CD4-positive, alpha-beta T cell (primary cell): Measurements from ENCODE around the gene BUD13. TPM values are rescaled to one million over a fixed set of nuclear protein-coding genes. Genes with fewer than 3 reads are reported as not detected.

Experiments used
- ATAC-seq: fragments of 200-7000 bp; cut with Tn5 transposase; one replicate; pipeline ENCODE4 v1.10.0; 2022; ENCODE audit warnings: mild to moderate bottlenecking; ENCODE audit not compliant: poor library complexity
- CTCF ChIA-PET: fragments of 350-600 bp; sonication (Branson Sonifier 250); formaldehyde crosslinking; loops from one replicate; lab custom pipeline; 2021; ENCODE audit warnings: antibody characterized with exemption, inconsistent platforms; lab: Charles Lee
- POLR2A ChIA-PET: fragments of 350-600 bp; sonication (Branson Sonifier 250); formaldehyde crosslinking; loops from one replicate; lab custom pipeline; 2021; ENCODE audit warnings: antibody characterized with exemption, inconsistent platforms; lab: Charles Lee
- DNase-seq, 14 experiments: peaks; one replicate each; pipeline ENCODE4 v3.0.0-alpha.2; 2013 to 2020; ENCODE audit warnings: mixed read lengths in 2 of 14
- H3K27ac ChIP-seq, 2 donors: one replicate each; pipeline versions ENCODE4 v1.5.1 to v1.7.0; 2013; ENCODE audit warnings: low read length in 2 of 2, low read depth in 1 of 2, mild to moderate bottlenecking in 1 of 2
- H3K27me3 ChIP-seq, 2 experiments: 1 replicate in 1 of 2; 2 replicates in 1 of 2; pipeline versions ENCODE4 v1.6.1 to v1.7.0; 2013; ENCODE audit warnings: low read length in 2 of 2, control low read depth in 1 of 2, mild to moderate bottlenecking in 1 of 2, moderate library complexity in 1 of 2; ENCODE audit not compliant: insufficient read depth in 2 of 2, control insufficient read depth in 1 of 2
- H3K36me3 ChIP-seq: one replicate; pipeline ENCODE4 v1.6.1; 2013; ENCODE audit warnings: low read length, control low read depth; ENCODE audit not compliant: insufficient read depth
- H3K4me1 ChIP-seq: one replicate; pipeline ENCODE4 v1.6.1; 2013; ENCODE audit warnings: low read length, control low read depth; ENCODE audit not compliant: insufficient read depth
- H3K4me3 ChIP-seq: one replicate; pipeline ENCODE4 v1.5.1; 2013; ENCODE audit warnings: mild to moderate bottlenecking, low read length, moderate library complexity
- H3K9me3 ChIP-seq, 2 experiments: 1 replicate in 1 of 2; 2 replicates in 1 of 2; pipeline versions ENCODE4 v1.6.1 to v1.7.0; 2013; ENCODE audit warnings: low read length in 2 of 2, mild to moderate bottlenecking in 2 of 2, control low read depth in 1 of 2, moderate library complexity in 1 of 2; ENCODE audit not compliant: control insufficient read depth in 1 of 2, insufficient read depth in 1 of 2
- H3K27ac Mint-ChIP-seq: one replicate; pipeline ENCODE4 v1.8.0; 2020; ENCODE audit warnings: mixed read lengths
- H3K27me3 Mint-ChIP-seq: one replicate; pipeline ENCODE4 v1.8.0; 2021; ENCODE audit warnings: mixed read lengths
- H3K36me3 Mint-ChIP-seq: one replicate; pipeline ENCODE4 v1.8.0; 2021; ENCODE audit warnings: low read depth, mixed read lengths
- H3K4me1 Mint-ChIP-seq: one replicate; pipeline ENCODE4 v1.8.0; 2021; ENCODE audit warnings: low read depth, mixed read lengths
- H3K4me3 Mint-ChIP-seq: one replicate; pipeline ENCODE4 v1.8.0; 2020; ENCODE audit warnings: mild to moderate bottlenecking, mixed read lengths
- H3K9me3 Mint-ChIP-seq: one replicate; pipeline ENCODE4 v1.8.0; 2020; ENCODE audit warnings: mixed read lengths
- intact Hi-C, 2 experiments: fragments of 100-400 bp; cut with DNase I in 1 of 2; cut with micrococcal nuclease in 1 of 2; formaldehyde crosslinking; loops; one replicate each; pipeline versions ENCODE4 v1.15.1 to v1.9.0; 2023 to 2025; cut with DNase I, micrococcal nuclease
- total RNA-seq, 174 experiments: library from RNA in 2 of 174; stranded (reverse) in 2 of 174; gene quantifications; one replicate each; pipeline ENCODE4 v1.2.3 and lab custom pipeline; 2021 to 2026
- TF ChIP-seq, protein P1 (sequence below): fragments of 200-600 bp; IDR thresholded peaks from one replicate; pipeline ENCODE4 v1.8.0; 2022; ENCODE audit warnings: antibody characterized with exemption, mild to moderate bottlenecking

Gene BUD13
- total RNA-seq, 2 experiments from 2014 or later: 9.2 to 10.1 TPM

DNA sequence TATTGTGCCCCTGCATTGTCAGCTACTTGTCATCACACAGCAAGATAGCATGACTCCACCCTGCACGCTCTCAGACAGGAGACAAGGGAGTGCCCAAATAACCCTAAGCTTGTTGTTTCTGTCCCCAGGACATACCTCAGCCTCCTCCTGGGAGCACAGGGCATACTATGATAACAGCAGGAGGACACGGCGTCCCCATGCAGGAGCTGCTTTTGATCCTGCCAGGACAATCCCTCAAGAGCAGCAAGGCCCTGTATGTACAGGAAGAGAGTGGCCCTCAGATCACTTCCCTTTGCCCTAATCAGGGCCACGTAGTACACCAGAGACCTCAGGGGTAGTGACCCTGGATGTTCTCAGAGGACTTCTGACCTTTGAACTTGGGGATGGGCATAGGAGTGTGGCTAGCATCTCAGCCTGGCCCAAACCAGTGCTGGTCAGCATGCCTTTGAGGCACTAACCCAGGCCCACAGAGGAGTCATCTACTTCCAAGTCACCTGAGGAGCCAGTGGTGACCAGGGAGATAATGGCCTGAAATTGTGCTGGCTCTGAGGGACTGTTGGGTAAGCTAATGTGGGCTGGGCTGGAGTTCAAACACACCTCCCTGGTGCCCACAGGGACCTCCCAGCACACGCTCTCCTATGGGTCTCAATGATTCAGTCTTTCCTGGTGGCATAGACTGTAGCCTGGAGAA lies 41.1 kb upstream of the BUD13 start:
- Mint-ChIP-seq H3K27ac (no peak overlapping the region), H3K36me3 (no peaks in the 10 kb centered on the region), H3K9me3 (no peaks in the 10 kb centered on the region), H3K4me1 (no peaks in the 10 kb centered on the region), H3K4me3 (no peak overlapping the region), H3K27me3 (no peaks in the 10 kb centered on the region)
- H3K36me3 ChIP-seq: no peaks in the 10 kb centered on the region
- H3K4me3 ChIP-seq: no peak overlapping the region
- no peaks in the 10 kb centered on the region for H3K27me3 ChIP-seq
- H3K4me1 ChIP-seq: no peaks in the 10 kb centered on the region
- DNase-seq (no peak), ATAC-seq (no peak)
- CTCF ChIA-PET: interaction anchor here (1.0 kb wide), 1 partner anchor 23 kb away, joined by 3 read pairs; the partner anchor contains the start of gene APOA5
- intact Hi-C loops: no loop called here
- TF ChIP-seq, protein P1, sequence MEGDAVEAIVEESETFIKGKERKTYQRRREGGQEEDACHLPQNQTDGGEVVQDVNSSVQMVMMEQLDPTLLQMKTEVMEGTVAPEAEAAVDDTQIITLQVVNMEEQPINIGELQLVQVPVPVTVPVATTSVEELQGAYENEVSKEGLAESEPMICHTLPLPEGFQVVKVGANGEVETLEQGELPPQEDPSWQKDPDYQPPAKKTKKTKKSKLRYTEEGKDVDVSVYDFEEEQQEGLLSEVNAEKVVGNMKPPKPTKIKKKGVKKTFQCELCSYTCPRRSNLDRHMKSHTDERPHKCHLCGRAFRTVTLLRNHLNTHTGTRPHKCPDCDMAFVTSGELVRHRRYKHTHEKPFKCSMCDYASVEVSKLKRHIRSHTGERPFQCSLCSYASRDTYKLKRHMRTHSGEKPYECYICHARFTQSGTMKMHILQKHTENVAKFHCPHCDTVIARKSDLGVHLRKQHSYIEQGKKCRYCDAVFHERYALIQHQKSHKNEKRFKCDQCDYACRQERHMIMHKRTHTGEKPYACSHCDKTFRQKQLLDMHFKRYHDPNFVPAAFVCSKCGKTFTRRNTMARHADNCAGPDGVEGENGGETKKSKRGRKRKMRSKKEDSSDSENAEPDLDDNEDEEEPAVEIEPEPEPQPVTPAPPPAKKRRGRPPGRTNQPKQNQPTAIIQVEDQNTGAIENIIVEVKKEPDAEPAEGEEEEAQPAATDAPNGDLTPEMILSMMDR: no peak
- no peaks in the 10 kb centered on the region for H3K9me3 ChIP-seq
- H3K27ac ChIP-seq: no peak overlapping the region
- POLR2A ChIA-PET: no interaction called here

GRCh38 chr11:116813170-116813569 lies 40.4 kb upstream of the BUD13 start:
- Mint-ChIP-seq H3K9me3 (no peaks in the 10 kb centered on the region), H3K36me3 (no peaks in the 10 kb centered on the region), H3K4me1 (no peaks in the 10 kb centered on the region), H3K4me3 (no peak overlapping the region), H3K27me3 (no peaks in the 10 kb centered on the region), H3K27ac (no peak overlapping the region)
- no peaks in the 10 kb centered on the region for H3K9me3 ChIP-seq
- DNase-seq (no peak), ATAC-seq (no peak)
- TF ChIP-seq, protein P1: no peak
- no peaks in the 10 kb centered on the region for H3K36me3 ChIP-seq
- CTCF ChIA-PET: interaction anchor here (1.0 kb wide), 1 partner anchor 22 kb away, joined by 3 read pairs; the partner anchor contains the start of gene APOA5
- POLR2A ChIA-PET: no interaction called here
- no peak overlapping the region for H3K4me3 ChIP-seq
- intact Hi-C loops: no loop called here
- H3K27me3 ChIP-seq: no peaks in the 10 kb centered on the region
- H3K4me1 ChIP-seq: no peaks in the 10 kb centered on the region
- no peak overlapping the region for H3K27ac ChIP-seq

GRCh38 chr11:116812109-116812508 lies 39.3 kb upstream of the BUD13 start:
- Histone ChIP-seq H3K36me3 (no peaks in the 10 kb centered on the region), H3K27ac (no peak overlapping the region), H3K9me3 (no peaks in the 10 kb centered on the region), H3K4me3 (no peak overlapping the region), H3K27me3 (no peaks in the 10 kb centered on the region), H3K4me1 (no peaks in the 10 kb centered on the region)
- H3K4me3 Mint-ChIP-seq: no peak overlapping the region
- no peaks in the 10 kb centered on the region for H3K4me1 Mint-ChIP-seq
- ATAC-seq: no peak
- H3K9me3 Mint-ChIP-seq: no peaks in the 10 kb centered on the region
- H3K27ac Mint-ChIP-seq: no peak overlapping the region
- DNase-seq: no peak
- intact Hi-C loops: no loop called here
- H3K36me3 Mint-ChIP-seq: no peaks in the 10 kb centered on the region
- peaks cover 6% of the 10 kb centered on the region for H3K27me3 Mint-ChIP-seq
- POLR2A ChIA-PET: no interaction called here
- CTCF ChIA-PET: no interaction called here
- TF ChIP-seq, protein P1: no peak
